ENCODE results near the gene CATSPERZ.

GRCh38 chr11:64338716-64339115 lies 38.6 kb downstream of the CATSPERZ start:
- no peak for TF ChIP-seq CTCF (conservative IDR thresholded peaks at IDR 0.05; ENCODE audit: low read length)
- TF ChIP-seq EZH2phosphoT487 (IDR thresholded peaks at IDR 0.05; ENCODE audit: borderline replicate concordance): no peak
